ENCODE results near the gene COX7C.
"Not testable (repeated sequence)": the region's sequence is repeated elsewhere in the genome, so short reads cannot be mapped to it uniquely, and the experiment has no call there.

Gene COX7C

GRCh38 chr5:86649832-86650505 lies 32.2 kb downstream of the COX7C start:
- no peak overlapping the region for H3K27ac ChIP-seq
- no peak overlapping the region for H3K4me3 ChIP-seq

GRCh38 chr5:86660771-86661170 lies 43.0 kb downstream of the COX7C start:
- H3K27ac ChIP-seq, H3K4me3 ChIP-seq: not testable (repeated sequence)

GRCh38 chr5:86664173-86664572 lies 46.4 kb downstream of the COX7C start:
- Histone ChIP-seq H3K4me3 (no peak overlapping the region), H3K27ac (no peak overlapping the region)

GRCh38 chr5:86665984-86666760 lies 48.4 kb downstream of the COX7C start:
- Histone ChIP-seq H3K4me3 (no peak overlapping the region), H3K27ac (no peak overlapping the region)

- Histone ChIP-seq H3K27ac (no peak overlapping the region), H3K4me3 (no peak overlapping the region)
These were observed 49.2 kb downstream of the COX7C start for GRCh38 chr5:86666981-86667380.
